K562 (cell line): ENCODE measurements around the gene SCG3. TPM values are rescaled to one million over a fixed set of nuclear protein-coding genes. Genes with fewer than 3 reads are reported as not detected.

ENCODE experiments used
- ATF1 ChIP-seq, 2 experiments: fragments of 450-650 bp in 1 of 2; IDR thresholded peaks; 2 replicates each; pipeline ENCODE4 v1.6.1; 2016; ENCODE audit warnings: missing compliant biosample characterization in 1 of 2, missing genetic modification characterization in 1 of 2
- BRCA1 ChIP-seq, 2 experiments: fragments of 450-650 bp in 1 of 2; sonication (generic) in 1 of 2; formaldehyde crosslinking in 1 of 2; IDR thresholded peaks; 2 replicates each; pipeline versions ENCODE4 v1.5.0 to v1.6.1; 2017 to 2020; ENCODE audit warnings: mild to moderate bottlenecking in 1 of 2, missing genetic modification reagents in 1 of 2
- CBFA2T2 ChIP-seq: fragments of 450-650 bp; conservative IDR thresholded peaks from 2 replicates; pipeline ENCODE4 v1.6.1; 2017; ENCODE audit warnings: mild to moderate bottlenecking
- CC2D1A ChIP-seq: fragments of 450-650 bp; IDR thresholded peaks from 2 replicates; pipeline ENCODE4 v1.6.1; 2017; ENCODE audit warnings: mild to moderate bottlenecking
- FIP1L1 ChIP-seq: fragments of 200-400 bp; formaldehyde crosslinking; IDR thresholded peaks from 2 replicates; pipeline ENCODE4 v1.6.1; 2018; ENCODE audit warnings: mild to moderate bottlenecking, low read depth, low read length; ENCODE audit not compliant: poor library complexity, severe bottlenecking
- FOS ChIP-seq: IDR thresholded peaks from 3 replicates; pipeline ENCODE4 v1.6.1; 2011; ENCODE audit not compliant: insufficient read length; ENCODE audit errors: extremely low read depth
- GABPA ChIP-seq: fragments of 200-800 bp; sonication (Bioruptor generic); conservative IDR thresholded peaks from 2 replicates; pipeline ENCODE4 v1.6.1; 2016; ENCODE audit warnings: low read depth, missing genetic modification characterization, missing compliant biosample characterization
- HDAC6 ChIP-seq: IDR thresholded peaks from 2 replicates; pipeline ENCODE4 v1.6.1; 2012; ENCODE audit warnings: low read depth, mild to moderate bottlenecking, control low read depth, inconsistent platforms, low read length, moderate library complexity
- L3MBTL2 ChIP-seq: fragments of 450-650 bp; IDR thresholded peaks from 2 replicates; pipeline ENCODE4 v1.6.1; 2016; ENCODE audit warnings: mild to moderate bottlenecking, moderate library complexity
- MCM2 ChIP-seq: fragments of 450-650 bp; IDR thresholded peaks from 2 replicates; pipeline ENCODE4 v1.6.1; 2017; ENCODE audit warnings: low read depth, mild to moderate bottlenecking
- MTA1 ChIP-seq: fragments of 450-650 bp; IDR thresholded peaks from 2 replicates; pipeline ENCODE4 v1.6.1; 2017; ENCODE audit warnings: borderline replicate concordance
- NFE2L1 ChIP-seq: fragments of 450-650 bp; IDR thresholded peaks from 2 replicates; pipeline ENCODE4 v1.6.1; 2016; ENCODE audit warnings: missing genetic modification characterization, low read depth, mild to moderate bottlenecking, missing compliant biosample characterization, moderate library complexity, borderline replicate concordance
- NRF1 ChIP-seq, 2 experiments: fragments of 450-650 bp; IDR thresholded peaks in 1 of 2; conservative IDR thresholded peaks in 1 of 2; 2 replicates each; pipeline ENCODE4 v1.6.1; 2014; ENCODE audit warnings: mild to moderate bottlenecking in 2 of 2
- PHF21A ChIP-seq: fragments of 450-650 bp; IDR thresholded peaks from 2 replicates; pipeline ENCODE4 v1.6.1; 2017; ENCODE audit warnings: low read depth, borderline replicate concordance
- PTBP1 ChIP-seq: fragments of 200-400 bp; formaldehyde crosslinking; IDR thresholded peaks from 2 replicates; pipeline ENCODE4 v1.6.1; 2017; ENCODE audit warnings: low read depth, low read length
- RHOXF2B ChIP-seq: fragments of 250-450 bp; sonication (Bioruptor Pico); conservative IDR thresholded peaks from 2 replicates; pipeline ENCODE4 v1.5.1; 2021
- SIX5 ChIP-seq, 2 experiments: IDR thresholded peaks; 2 replicates each; pipeline ENCODE4 v1.6.1; 2011; ENCODE audit warnings: low read length in 2 of 2, borderline replicate concordance in 1 of 2, low read depth in 1 of 2, mild to moderate bottlenecking in 1 of 2, moderate library complexity in 1 of 2; ENCODE audit not compliant: insufficient read depth in 1 of 2
- SRF ChIP-seq, 2 experiments: fragments of 250-450, 450-650 bp in 1 of 2; sonication (Bioruptor Pico) in 1 of 2; sonication (generic) in 1 of 2; formaldehyde crosslinking; IDR thresholded peaks; 2 replicates each; pipeline versions ENCODE4 v1.5.0 to v1.5.1; 2020 to 2022; ENCODE audit warnings: mild to moderate bottlenecking in 1 of 2, missing genetic modification reagents in 1 of 2
- YY1 ChIP-seq, 3 experiments: IDR thresholded peaks; 2 replicates each; pipeline ENCODE4 v1.6.1; 2011; ENCODE audit warnings: low read length in 2 of 3, mild to moderate bottlenecking in 2 of 3, moderate library complexity in 2 of 3, borderline replicate concordance in 1 of 3, control low read depth in 1 of 3, low read depth in 1 of 3; ENCODE audit not compliant: insufficient read depth in 3 of 3, insufficient replicate concordance in 2 of 3, control insufficient read depth in 1 of 3, insufficient read length in 1 of 3; ENCODE audit errors: extremely low read depth in 1 of 3
- ZC3H4 ChIP-seq: sonication (generic); formaldehyde crosslinking; IDR thresholded peaks from 2 replicates; pipeline ENCODE4 v1.9.0; 2021; ENCODE audit warnings: missing genetic modification reagents, borderline replicate concordance
- ZEB2 ChIP-seq: fragments of 450-650 bp; IDR thresholded peaks from 2 replicates; pipeline ENCODE4 v1.6.1; 2016
- ZNF124 ChIP-seq: sonication (generic); formaldehyde crosslinking; IDR thresholded peaks from 2 replicates; pipeline ENCODE4 v1.8.1; 2022; ENCODE audit warnings: missing genetic modification reagents
- ZNF324 ChIP-seq: fragments of 250-450 bp; sonication (Bioruptor Pico); IDR thresholded peaks from 2 replicates; pipeline ENCODE4 v1.4.0; 2020; ENCODE audit warnings: mild to moderate bottlenecking
- ZNF354B ChIP-seq: fragments of 250-450 bp; sonication (Bioruptor Pico); IDR thresholded peaks from 2 replicates; pipeline ENCODE4 v1.4.0; 2020
- ZNF41 ChIP-seq: fragments of 250-450 bp; sonication (Bioruptor Pico); conservative IDR thresholded peaks from 2 replicates; pipeline ENCODE4 v1.4.0; 2020; ENCODE audit warnings: mild to moderate bottlenecking
- ZNF586 ChIP-seq: fragments of 450-650 bp; formaldehyde crosslinking; conservative IDR thresholded peaks from 2 replicates; pipeline ENCODE4 v1.4.0; 2020; ENCODE audit warnings: mild to moderate bottlenecking, moderate library complexity
- ZNF699 ChIP-seq: fragments of 250-450 bp; sonication (Bioruptor Pico); IDR thresholded peaks from 2 replicates; pipeline ENCODE4 v1.8.0; 2021; ENCODE audit warnings: mild to moderate bottlenecking, moderate library complexity; ENCODE audit not compliant: insufficient replicate concordance
- polyA plus RNA-seq, 8 experiments: library from polyadenylated mRNA; depleted of rRNA in 4 of 8; stranded (reverse) in 5 of 8; unstranded in 3 of 8; fragments of >200 nt; fragmentation: Nextera tagmentation in 2 of 8; fragmentation: Illumina TruSeq in 1 of 8; extraction: Ambion mirVana in 2 of 8; extraction: Trizol in 1 of 8; gene quantifications; 2 replicates each; pipeline versions ENCODE4 v1.2.1 to v1.2.3, GENCODE V29; 2011 to 2014; ENCODE audit warnings: inconsistent platforms in 1 of 8, missing spikeins in 1 of 8
- total RNA-seq, 7 experiments: library from RNA; depleted of rRNA in 6 of 7; stranded (reverse); fragments of >200 nt in 6 of 7; fragmentation: Illumina TruSeq in 2 of 7; extraction: Trizol in 2 of 7; gene quantifications; 2 replicates each; pipeline versions ENCODE4 v1.2.1 to v1.2.3, GENCODE V29; 2011 to 2021; ENCODE audit warnings: low replicate concordance in 1 of 7
- TF ChIP-seq, protein P1 (sequence below): fragments of 250-450 bp; sonication (Bioruptor Pico); IDR thresholded peaks from 2 replicates; pipeline ENCODE4 v1.5.0; 2020; ENCODE audit warnings: mild to moderate bottlenecking
- TF ChIP-seq, protein P2 (sequence below): fragments of 250-450 bp; sonication (Bioruptor Pico); IDR thresholded peaks from 2 replicates; pipeline ENCODE4 v1.8.0; 2022; ENCODE audit warnings: moderate library complexity, mild to moderate bottlenecking, inconsistent platforms

Gene SCG3
- total and polyA plus RNA-seq, 9 of the 15 experiments (the other 6 are each of a cell fraction or from before 2014, with no cell fraction given): 13.0 to 43.8 (median 21.0) TPM

DNA sequence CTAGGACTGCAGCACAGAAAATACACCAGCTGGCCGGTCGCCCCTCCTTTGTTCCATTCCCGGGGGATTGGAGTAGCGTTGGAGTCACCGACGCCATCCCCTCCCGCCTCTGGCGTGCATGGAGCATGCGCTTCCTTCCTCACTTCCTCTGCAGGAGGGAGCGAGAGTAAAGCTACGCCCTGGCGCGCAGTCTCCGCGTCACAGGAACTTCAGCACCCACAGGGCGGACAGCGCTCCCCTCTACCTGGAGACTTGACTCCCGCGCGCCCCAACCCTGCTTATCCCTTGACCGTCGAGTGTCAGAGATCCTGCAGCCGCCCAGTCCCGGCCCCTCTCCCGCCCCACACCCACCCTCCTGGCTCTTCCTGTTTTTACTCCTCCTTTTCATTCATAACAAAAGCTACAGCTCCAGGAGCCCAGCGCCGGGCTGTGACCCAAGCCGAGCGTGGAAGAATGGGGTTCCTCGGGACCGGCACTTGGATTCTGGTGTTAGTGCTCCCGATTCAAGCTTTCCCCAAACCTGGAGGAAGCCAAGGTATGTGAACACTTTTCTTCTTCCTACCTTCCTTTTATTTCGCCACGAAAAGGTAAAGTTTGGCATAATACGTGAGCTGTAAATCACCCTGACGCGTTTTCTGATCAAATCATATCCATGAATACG, at the start of gene SCG3 (continued):
- TF ChIP-seq, protein P1, sequence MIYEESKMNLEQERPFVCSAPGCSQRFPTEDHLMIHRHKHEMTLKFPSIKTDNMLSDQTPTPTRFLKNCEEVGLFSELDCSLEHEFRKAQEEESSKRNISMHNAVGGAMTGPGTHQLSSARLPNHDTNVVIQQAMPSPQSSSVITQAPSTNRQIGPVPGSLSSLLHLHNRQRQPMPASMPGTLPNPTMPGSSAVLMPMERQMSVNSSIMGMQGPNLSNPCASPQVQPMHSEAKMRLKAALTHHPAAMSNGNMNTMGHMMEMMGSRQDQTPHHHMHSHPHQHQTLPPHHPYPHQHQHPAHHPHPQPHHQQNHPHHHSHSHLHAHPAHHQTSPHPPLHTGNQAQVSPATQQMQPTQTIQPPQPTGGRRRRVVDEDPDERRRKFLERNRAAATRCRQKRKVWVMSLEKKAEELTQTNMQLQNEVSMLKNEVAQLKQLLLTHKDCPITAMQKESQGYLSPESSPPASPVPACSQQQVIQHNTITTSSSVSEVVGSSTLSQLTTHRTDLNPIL: no peak
- no peak for TF ChIP-seq ZC3H4 (CRISPR knock-in tag)
- no peak for TF ChIP-seq FOS
- TF ChIP-seq CBFA2T2: no peak
- no peak for TF ChIP-seq HDAC6
- peak; percentile 89 for TF ChIP-seq ATF1 (CRISPR knock-in tag; IDR thresholded peaks at IDR 0.05)
- TF ChIP-seq ATF1 (tag; IDR thresholded peaks at IDR 0.05): peak; percentile 95
- TF ChIP-seq GABPA: peak; percentile 72
- TF ChIP-seq NRF1 (conservative IDR thresholded peaks at IDR 0.05 in 1 of 2, IDR thresholded peaks at IDR 0.05 in 1 of 2): peak; percentile 92 to 94
- TF ChIP-seq SRF (CRISPR knock-in tag; IDR thresholded peaks at IDR 0.05): peak in 1 of 2 experiments; percentile 91; a peak in 2 of 4 replicates
- no peak for TF ChIP-seq MCM2
- no peak for TF ChIP-seq PHF21A
- TF ChIP-seq, protein P2, sequence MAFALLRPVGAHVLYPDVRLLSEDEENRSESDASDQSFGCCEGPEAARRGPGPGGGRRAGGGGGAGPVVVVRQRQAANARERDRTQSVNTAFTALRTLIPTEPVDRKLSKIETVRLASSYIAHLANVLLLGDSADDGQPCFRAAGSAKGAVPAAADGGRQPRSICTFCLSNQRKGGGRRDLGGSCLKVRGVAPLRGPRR (CRISPR knock-in tag): no peak
- TF ChIP-seq BRCA1 (IDR thresholded peaks at IDR 0.05): no peak
- TF ChIP-seq BRCA1 (CRISPR knock-in tag; IDR thresholded peaks at IDR 0.05): no peak
- TF ChIP-seq ZNF41 (CRISPR knock-in tag): no peak
- peak; percentile 97 for TF ChIP-seq MTA1
- TF ChIP-seq ZNF324 (CRISPR knock-in tag): no peak
- peak in 2 of 3 experiments; percentile 51 to 77 for TF ChIP-seq YY1 (IDR thresholded peaks at IDR 0.05; ENCODE audit: borderline replicate concordance in 1 of 3, control insufficient read depth in 1 of 3, extremely low read depth in 1 of 3, insufficient read depth in 3 of 3, insufficient read length in 1 of 3, insufficient replicate concordance in 2 of 3, low read depth in 1 of 3, low read length in 2 of 3)
- TF ChIP-seq L3MBTL2: peak; percentile 89
- TF ChIP-seq ZEB2: peak; percentile 89
- no peak for TF ChIP-seq ZNF699 (CRISPR knock-in tag)
- TF ChIP-seq ZNF586 (CRISPR knock-in tag): no peak
- TF ChIP-seq ZNF124 (CRISPR knock-in tag): no peak
- no peak for TF ChIP-seq ZNF354B
- no peak for TF ChIP-seq PTBP1
- no peak for TF ChIP-seq RHOXF2B (CRISPR knock-in tag)
- TF ChIP-seq NFE2L1: no peak
- TF ChIP-seq SIX5 (IDR thresholded peaks at IDR 0.05; ENCODE audit: borderline replicate concordance in 1 of 2, insufficient read depth in 1 of 2, low read depth in 1 of 2, low read length in 2 of 2): no peak
- no peak for TF ChIP-seq FIP1L1
- TF ChIP-seq CC2D1A: peak; percentile 77
